ENCODE results near the gene NQO1. TPM values are rescaled to one million over a fixed set of nuclear protein-coding genes. Genes with fewer than 3 reads are reported as not detected.

NQO1 gene
- total and polyA plus RNA-seq, 2 of the 13 experiments (the other 11 are each of a cell fraction or from before 2014, with no cell fraction given) = 464 to 1,060 TPM

DNA sequence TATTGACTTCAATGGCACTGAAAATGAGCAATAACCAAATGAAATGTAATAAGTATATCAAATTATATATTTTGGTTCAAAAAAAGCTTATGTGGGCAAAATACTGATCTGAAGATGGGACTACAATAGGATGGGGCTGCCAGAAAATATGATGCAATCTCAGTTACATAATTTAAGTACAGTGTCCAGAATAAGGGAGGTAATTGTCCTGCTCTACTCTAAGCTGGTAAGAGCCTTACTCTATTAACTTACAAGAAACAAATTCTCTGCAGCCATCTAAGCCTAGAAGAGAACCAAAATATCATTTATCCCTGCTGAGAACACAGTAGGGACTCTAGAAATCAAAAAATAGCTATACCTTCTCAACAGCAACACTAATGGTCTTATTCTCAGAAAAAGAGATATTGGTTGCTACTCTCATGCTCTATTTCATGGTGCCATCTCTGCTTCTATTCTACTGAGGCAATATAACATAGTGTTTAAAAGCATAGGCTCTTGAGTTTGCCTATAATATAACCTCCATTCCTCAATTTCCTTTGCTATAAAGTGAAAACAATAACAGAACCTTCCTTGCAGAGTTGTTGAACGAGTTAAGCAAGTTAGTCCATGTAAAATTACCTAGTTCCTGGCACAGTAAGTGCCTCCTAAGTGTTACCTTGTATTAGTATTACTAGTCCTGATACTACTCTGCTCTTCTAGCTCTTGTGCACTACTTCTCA, 19.9 kb downstream of the NQO1 start (continued):
- TF ChIP-seq, protein P1, sequence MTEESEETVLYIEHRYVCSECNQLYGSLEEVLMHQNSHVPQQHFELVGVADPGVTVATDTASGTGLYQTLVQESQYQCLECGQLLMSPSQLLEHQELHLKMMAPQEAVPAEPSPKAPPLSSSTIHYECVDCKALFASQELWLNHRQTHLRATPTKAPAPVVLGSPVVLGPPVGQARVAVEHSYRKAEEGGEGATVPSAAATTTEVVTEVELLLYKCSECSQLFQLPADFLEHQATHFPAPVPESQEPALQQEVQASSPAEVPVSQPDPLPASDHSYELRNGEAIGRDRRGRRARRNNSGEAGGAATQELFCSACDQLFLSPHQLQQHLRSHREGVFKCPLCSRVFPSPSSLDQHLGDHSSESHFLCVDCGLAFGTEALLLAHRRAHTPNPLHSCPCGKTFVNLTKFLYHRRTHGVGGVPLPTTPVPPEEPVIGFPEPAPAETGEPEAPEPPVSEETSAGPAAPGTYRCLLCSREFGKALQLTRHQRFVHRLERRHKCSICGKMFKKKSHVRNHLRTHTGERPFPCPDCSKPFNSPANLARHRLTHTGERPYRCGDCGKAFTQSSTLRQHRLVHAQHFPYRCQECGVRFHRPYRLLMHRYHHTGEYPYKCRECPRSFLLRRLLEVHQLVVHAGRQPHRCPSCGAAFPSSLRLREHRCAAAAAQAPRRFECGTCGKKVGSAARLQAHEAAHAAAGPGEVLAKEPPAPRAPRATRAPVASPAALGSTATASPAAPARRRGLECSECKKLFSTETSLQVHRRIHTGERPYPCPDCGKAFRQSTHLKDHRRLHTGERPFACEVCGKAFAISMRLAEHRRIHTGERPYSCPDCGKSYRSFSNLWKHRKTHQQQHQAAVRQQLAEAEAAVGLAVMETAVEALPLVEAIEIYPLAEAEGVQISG (CRISPR knock-in tag; IDR thresholded peaks at IDR 0.05) = no peak
- no peak for TF ChIP-seq WIZ (CRISPR knock-in tag; IDR thresholded peaks at IDR 0.05)

DNA sequence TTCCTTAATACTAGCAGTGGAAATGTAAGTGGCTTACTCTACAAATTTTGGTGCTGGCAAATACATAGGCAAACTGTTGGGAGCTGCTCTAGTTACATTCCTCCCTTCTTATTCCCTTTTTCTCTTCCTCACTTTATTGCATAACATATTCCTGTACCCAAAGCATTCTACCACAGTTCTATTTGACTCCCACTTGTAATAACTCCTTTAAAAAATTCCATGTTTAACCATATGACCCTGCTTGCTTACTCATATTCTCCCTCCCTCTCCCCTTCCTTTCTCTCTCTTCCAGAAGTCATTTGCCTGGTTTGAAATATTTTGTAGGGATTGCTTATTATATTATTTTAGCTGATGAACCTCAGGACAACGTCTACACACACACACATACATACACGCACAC, 22.7 kb downstream of the NQO1 start:
- BruUV-seq (replicated peaks) = no TSS peak
- H2AFZ ChIP-seq (ENCODE audit: low read length) = no peak overlapping the region
- FAIRE-seq (no peak), ATAC-seq (no peak), DNase-seq (ENCODE audit: low spot score) (no peak)
- peaks cover 3 to 51% of the 10 kb centered on the region in 2 experiments; a peak in 4 of 5 replicates for H3K36me3 ChIP-seq (replicated peaks in 1 of 2; ENCODE audit: control insufficient read depth in 1 of 2, insufficient read depth in 2 of 2, low read length in 2 of 2)
- H3K27me3 ChIP-seq (ENCODE audit: control insufficient read depth in 1 of 2, insufficient read depth in 2 of 2, low read length in 2 of 2) = no peaks in the 10 kb centered on the region
- H3K4me1 ChIP-seq (ENCODE audit: insufficient read depth, low read length) = peaks cover 12% of the 10 kb centered on the region; the same call in 1 of the 2 replicates
- H3K9ac ChIP-seq (ENCODE audit: insufficient read depth, low read depth, low read length) = no peak overlapping the region
- H3K4me3 ChIP-seq (replicated peaks in 1 of 3; ENCODE audit: insufficient read depth in 1 of 3, low read depth in 2 of 3, low read length in 3 of 3) = no peak overlapping the region
- TF ChIP-seq, protein P2, sequence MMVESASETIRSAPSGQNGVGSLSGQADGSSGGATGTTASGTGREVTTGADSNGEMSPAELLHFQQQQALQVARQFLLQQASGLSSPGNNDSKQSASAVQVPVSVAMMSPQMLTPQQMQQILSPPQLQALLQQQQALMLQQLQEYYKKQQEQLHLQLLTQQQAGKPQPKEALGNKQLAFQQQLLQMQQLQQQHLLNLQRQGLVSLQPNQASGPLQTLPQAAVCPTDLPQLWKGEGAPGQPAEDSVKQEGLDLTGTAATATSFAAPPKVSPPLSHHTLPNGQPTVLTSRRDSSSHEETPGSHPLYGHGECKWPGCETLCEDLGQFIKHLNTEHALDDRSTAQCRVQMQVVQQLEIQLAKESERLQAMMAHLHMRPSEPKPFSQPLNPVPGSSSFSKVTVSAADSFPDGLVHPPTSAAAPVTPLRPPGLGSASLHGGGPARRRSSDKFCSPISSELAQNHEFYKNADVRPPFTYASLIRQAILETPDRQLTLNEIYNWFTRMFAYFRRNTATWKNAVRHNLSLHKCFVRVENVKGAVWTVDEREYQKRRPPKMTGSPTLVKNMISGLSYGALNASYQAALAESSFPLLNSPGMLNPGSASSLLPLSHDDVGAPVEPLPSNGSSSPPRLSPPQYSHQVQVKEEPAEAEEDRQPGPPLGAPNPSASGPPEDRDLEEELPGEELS (CRISPR knock-in tag; IDR thresholded peaks at IDR 0.05) = no peak
- TF ChIP-seq ZNF7 (CRISPR knock-in tag; IDR thresholded peaks at IDR 0.05) (peak; percentile 74; the same call in 1 of the 2 replicates), TMF1 (CRISPR knock-in tag; IDR thresholded peaks at IDR 0.05; ENCODE audit: low read depth) (no peak), PAWR (CRISPR knock-in tag; IDR thresholded peaks at IDR 0.05; ENCODE audit: borderline replicate concordance) (no peak), PCBP1 (IDR thresholded peaks at IDR 0.05; ENCODE audit: borderline replicate concordance, low read depth, low read length) (no peak), AGO2 (optimal IDR thresholded peaks at IDR 0.05; ENCODE audit: low read depth, low read length) (peak; percentile 45), RBM22 (optimal IDR thresholded peaks at IDR 0.05; ENCODE audit: low read length) (peak; percentile 55)
- TF ChIP-seq, protein P3, sequence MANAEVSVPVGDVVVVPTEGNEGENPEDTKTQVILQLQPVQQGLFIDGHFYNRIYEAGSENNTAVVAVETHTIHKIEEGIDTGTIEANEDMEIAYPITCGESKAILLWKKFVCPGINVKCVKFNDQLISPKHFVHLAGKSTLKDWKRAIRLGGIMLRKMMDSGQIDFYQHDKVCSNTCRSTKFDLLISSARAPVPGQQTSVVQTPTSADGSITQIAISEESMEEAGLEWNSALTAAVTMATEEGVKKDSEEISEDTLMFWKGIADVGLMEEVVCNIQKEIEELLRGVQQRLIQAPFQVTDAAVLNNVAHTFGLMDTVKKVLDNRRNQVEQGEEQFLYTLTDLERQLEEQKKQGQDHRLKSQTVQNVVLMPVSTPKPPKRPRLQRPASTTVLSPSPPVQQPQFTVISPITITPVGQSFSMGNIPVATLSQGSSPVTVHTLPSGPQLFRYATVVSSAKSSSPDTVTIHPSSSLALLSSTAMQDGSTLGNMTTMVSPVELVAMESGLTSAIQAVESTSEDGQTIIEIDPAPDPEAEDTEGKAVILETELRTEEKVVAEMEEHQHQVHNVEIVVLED (CRISPR knock-in tag; IDR thresholded peaks at IDR 0.05; ENCODE audit: borderline replicate concordance) = no peak
- TF ChIP-seq, protein P4, sequence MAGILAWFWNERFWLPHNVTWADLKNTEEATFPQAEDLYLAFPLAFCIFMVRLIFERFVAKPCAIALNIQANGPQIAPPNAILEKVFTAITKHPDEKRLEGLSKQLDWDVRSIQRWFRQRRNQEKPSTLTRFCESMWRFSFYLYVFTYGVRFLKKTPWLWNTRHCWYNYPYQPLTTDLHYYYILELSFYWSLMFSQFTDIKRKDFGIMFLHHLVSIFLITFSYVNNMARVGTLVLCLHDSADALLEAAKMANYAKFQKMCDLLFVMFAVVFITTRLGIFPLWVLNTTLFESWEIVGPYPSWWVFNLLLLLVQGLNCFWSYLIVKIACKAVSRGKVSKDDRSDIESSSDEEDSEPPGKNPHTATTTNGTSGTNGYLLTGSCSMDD (CRISPR knock-in tag; IDR thresholded peaks at IDR 0.05) = no peak
- ChIA-PET POLR2A (interaction anchor here (1.8 kb wide), 1 partner anchor 51 kb away, joined by 4 read pairs; the partner anchor contains the start of gene NOB1), CTCF (ENCODE audit: low intra/inter-chr PET ratio, low total read pairs) (no interaction called here)
- no peaks in the 10 kb centered on the region for H4K20me1 ChIP-seq (ENCODE audit: insufficient read depth, low read length)
- in situ Hi-C loops (cut with HindIII; ENCODE audit: extremely low pct_ligation_motif_present, low pct_unique_long_range_greater_than_20kb) = no loop called here
- no peak overlapping the region for H3K4me2 ChIP-seq (ENCODE audit: low read depth, low read length)
- intact Hi-C loops (cut with micrococcal nuclease; ENCODE audit: unreplicated experiment) = no loop called here
- H3K79me2 ChIP-seq (ENCODE audit: insufficient read depth, low read length) = no peaks in the 10 kb centered on the region
- no peaks in the 10 kb centered on the region for H3K9me3 ChIP-seq (ENCODE audit: low read length)
- 96% methylated on average over 2 of the region's 2 CpGs for WGBS (ENCODE audit: low lambda C conversion rate)
- no peak overlapping the region for H3K27ac ChIP-seq (ENCODE audit: extremely low read length, insufficient read depth, low read length)

Measured in HepG2 (cell line).